NCI-H2107 (cell line): Measurements from ENCODE around the gene DAGLA.
"Not testable (repeated sequence)": the region's sequence is repeated elsewhere in the genome, so short reads cannot be mapped to it uniquely, and the experiment has no call there.

Source experiments
- DNase-seq: peaks from one replicate; lab custom pipeline; 2025; lab: John Stamatoyannopoulos, UW

DAGLA gene

DNA sequence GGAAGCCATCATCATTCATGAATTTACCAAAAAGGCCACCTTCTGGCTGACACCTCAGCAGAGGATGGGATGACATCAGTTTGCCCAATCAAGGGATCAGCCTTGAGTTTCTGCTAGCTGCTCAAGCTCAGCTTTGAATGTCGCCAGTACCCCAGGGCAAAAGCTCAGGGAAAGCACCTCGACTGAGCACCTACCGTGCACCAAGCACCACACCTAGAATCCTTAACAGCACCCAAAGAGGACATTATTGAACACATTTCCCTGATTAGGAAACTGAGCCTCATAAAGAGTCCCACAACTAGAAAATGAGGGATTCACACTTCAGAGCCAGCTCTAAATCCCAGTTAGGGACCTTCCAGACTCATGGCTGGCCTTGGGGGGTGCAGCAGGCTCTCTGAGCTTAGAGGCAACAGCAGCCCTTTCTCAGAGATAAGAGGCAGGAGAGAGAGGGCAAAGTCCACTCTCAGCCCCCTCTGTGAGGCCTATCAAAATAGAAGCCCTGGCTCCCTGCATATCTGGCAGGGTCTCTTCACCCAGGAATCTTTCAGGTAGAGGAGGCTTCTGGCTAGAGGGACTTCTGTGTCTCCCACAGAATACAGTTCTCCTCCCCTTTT is 13.4 kb upstream of the DAGLA start:
- DNase-seq: no peak

- no peak for DNase-seq
Observed at GRCh38 chr11:61667684-61668305, 12.4 kb upstream of the DAGLA start.

GRCh38 chr11:61669417-61669816 is 10.8 kb upstream of the DAGLA start:
- DNase-seq: no peak

- DNase-seq: no peak
Observed at GRCh38 chr11:61670626-61671025, 9.6 kb upstream of the DAGLA start.

- DNase-seq: no peak
Observed at GRCh38 chr11:61671527-61671926, 8.7 kb upstream of the DAGLA start.

GRCh38 chr11:61673946-61674467 is 6.2 kb upstream of the DAGLA start:
- not testable (repeated sequence) for DNase-seq

DNA sequence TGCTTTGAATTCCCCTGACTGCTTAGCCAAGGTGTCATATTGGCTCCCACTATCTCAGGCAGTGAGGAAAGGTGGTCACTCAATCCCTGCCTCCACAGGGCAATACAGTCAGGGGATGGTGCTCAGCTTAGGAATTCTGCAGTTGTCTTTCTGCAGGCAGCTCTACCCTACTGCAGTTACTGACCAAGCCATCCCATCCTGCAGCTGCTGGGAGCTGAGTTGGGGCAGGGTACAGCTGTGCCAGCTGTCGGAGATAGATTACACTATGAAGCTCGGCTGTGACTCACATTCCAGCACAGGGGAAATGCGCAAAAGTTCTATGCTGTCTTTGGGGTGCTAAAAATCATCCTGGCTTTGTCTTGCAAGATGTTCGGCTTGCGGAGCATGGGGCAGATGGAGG is 4.4 kb upstream of the DAGLA start:
- DNase-seq: no peak

DNA sequence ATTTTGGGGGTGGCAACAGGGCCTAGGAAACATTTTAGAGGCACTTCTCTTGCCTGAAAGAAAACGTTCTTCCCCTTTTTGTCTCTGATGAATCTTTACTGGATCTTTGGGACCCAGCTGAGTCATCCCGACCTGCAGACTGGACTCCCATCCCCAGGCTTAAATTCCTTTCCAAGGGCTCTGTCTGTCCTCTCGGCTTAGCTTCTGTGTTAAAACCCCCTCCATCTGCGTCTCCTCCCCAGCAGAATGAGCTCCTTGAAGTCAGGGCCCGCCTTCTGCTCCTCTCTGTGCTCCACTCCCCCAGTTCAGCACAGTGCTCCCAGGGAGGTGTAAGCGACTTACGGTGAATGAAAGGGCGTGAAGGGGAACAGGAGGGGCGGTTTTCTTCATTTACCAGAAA is 895 bp upstream of the DAGLA start:
- no peak for DNase-seq

- DNase-seq: no peak
Observed at GRCh38 chr11:61680622-61681221, 531 bp downstream of the DAGLA start.

DNA sequence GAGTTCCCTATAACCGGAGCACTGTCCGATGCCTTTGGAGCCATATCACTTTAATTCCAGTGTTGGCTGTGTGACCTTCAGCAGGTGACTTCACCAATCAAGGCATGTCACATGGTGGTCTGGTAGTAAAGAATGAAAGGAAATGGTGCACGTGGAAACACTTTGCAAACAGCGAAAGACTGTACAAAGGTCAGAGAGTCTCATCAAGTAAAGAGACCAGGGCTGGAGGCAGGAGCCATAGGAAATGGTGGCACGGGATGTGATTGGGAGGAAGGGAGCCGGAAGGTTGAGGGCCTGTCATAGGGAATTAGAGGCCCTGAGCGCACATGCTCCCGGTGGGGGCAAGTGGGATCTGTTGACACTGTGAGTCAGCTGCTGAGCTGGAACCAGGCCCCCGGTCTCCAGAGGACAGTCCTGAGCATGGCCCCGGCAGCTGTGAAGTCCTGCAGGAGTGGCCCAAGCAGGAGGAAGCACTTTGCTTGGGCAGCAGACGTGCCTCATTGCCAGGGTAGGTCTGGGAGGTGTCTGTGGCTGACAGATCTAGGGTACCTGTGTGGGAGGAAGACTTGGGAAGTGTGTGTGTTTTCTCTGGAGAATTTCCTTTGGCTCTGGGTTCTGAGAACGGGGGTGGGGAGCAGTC is 2.0 kb downstream of the DAGLA start:
- DNase-seq: no peak

- DNase-seq: no peak
Observed at GRCh38 chr11:61682906-61683675, 2.9 kb downstream of the DAGLA start.

GRCh38 chr11:61683961-61684869 is 4.0 kb downstream of the DAGLA start:
- DNase-seq: no peak

DNA sequence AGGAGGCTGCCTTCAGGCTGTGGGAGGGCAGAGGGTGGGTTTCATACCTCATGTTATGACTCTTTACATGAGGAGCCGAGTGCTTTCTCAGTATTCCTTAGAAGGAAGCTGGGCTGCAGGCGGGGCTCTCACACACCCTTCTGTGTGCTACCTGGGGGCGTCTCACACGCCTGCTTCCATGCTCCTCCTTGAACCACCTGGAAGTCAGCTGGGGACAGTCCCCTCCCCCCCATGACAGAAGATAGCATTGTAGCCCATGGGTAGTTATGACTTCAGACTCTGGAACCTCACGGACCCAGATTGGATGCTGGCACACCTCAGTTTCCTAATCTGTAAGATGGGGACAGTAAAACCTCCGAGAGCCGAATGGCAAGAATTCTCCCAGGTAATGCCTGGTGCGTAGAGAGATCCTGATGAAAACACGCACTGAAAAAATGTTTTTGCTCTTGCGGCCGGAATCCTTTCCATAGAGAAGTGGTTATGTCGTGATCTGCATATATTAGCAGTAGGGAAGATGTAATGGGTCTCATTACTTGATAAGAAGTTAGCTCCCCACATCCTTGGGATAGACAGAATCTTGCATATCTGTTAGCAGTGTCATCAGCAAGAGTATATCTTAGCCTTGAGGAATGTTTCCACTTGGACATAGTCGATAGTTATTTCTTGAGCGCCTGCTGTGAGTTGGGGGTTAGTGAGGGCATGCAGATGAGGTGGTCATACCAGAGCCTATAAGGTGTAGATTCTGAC is 4.9 kb downstream of the DAGLA start:
- DNase-seq: no peak

DNA sequence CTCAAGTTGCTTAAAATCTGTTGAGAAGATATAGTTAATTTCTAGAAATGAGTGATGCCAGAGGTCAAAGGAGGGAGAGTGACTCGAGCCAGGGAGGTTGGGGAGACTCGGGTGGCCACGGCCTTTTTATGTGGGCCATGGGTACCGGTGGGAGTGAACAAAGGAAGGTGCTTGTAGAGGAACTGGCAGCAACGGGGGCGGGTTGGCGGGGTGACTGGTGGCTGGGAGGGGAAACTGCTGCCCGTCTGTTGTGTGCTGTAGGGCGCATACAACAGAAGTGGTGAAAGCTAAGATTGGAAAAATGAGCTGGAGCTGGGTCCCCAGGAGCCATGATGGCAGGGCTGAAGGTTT is 5.4 kb downstream of the DAGLA start:
- DNase-seq: no peak

DNA sequence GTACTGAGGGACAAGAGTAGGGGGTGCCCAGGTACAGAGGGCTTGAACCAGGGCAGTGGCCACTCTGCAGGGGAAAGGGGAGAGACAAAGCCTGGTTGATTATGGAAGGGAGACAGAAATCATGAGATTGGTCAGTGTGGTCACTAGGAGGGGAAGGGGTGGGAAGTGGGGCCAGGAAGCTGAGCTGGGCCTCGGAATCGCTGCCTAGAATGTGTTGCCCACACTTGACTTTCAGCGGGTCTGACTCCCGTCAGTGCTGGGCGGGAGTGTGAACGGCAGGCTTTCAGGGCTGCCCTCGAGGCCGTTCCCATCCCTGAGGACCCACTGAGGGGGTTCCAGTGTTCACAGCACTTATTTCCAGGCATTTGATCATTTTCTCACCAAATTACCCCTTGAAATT is 5.9 kb downstream of the DAGLA start:
- no peak for DNase-seq

DNA sequence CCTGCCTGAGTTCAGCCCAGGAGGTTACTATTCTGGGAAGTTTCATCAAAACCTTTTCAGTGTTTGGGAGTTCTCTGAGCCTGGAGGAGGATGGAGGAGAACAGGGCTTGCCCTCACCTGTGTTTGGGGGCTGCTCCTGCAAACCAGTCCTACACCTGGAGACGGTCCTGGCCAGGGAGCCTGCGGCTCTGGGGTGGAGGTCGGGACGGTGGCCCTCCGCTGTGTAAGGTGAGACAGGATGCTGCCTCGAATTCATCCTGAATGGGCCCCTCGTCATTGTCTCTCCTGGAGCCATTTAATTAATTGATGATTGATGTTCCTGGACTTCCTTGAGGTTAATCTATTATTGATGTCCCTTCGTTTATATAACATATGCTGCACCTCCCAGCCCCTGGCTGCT is 6.3 kb downstream of the DAGLA start:
- no peak for DNase-seq

DNA sequence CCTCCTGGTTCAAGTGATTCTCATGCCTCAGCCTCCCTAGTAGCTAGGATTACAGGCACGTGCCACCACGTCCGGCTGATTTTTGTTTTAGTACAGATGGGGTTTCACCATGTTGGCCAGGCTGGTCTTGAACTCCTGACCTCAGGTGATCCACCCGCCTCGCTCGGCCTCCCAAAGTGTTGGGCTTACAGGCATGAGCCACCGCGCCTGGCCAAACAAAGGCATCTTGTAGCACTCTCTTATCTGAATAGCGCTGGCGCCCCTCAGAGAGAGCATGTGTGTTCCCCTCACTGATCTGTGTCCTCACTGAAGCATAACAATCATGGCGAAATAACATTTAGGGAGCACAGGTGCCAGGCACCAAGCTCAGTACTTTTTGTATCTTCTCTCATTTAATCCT is 7.2 kb downstream of the DAGLA start:
- DNase-seq: no peak

DNA sequence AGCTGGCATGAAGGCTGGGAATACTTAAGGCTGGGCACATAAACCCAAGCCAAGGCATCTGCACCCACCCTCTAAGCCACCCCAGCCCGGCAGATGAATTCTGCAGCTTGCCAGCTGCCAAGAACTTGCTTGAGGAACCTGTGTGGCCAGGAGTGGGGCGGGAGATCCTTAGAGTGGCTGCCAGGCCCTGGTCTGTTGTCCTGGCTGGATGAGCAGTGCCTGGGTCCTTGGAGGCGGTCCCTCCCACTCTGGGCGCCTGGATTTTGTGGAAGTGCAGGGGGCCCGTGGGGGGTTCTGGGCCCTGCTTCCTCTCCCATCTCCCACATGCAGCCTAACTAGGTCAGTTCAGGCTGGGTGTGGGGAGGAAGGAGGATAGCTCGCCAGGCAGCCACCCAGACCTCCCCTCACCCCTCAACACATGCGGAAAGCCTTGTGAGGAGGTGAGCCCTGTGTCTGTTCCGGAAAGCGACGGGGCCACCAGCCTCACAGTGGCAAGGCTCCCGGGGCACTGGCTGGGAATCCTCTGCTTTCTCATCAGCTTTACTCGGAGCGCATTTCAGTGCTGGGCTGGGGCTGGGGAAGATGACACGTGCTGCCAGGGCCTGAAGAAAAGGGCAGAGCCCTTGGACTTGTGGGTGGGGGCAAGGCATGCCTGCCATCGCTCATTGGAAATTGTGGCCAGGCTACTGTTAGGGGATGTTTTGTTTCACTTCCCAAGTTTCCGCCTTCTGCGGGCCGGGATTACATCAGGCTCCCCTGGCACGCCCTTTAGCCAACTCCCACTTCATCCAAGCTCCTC is 8.4 kb downstream of the DAGLA start:
- DNase-seq: no peak

- no peak for DNase-seq
Observed at GRCh38 chr11:61689164-61689496, 8.9 kb downstream of the DAGLA start.
